ENCODE measurements around the gene PPP2R3A. TPM values are rescaled to one million over a fixed set of nuclear protein-coding genes. Genes with fewer than 3 reads are reported as not detected.
"Not testable (repeated sequence)": the region's sequence is repeated elsewhere in the genome, so short reads cannot be mapped to it uniquely, and the experiment has no call there.

The PPP2R3A gene
- total and polyA plus RNA-seq, 7 experiments from 2014 or later = 0.13 to 0.89 (median 0.40) TPM; not detected in 1

GRCh38 chr3:136075218-136075808 is 109.8 kb downstream of the PPP2R3A start:
- ChIA-PET CTCF (interaction anchor here (0.8 to 3.5 kb wide), 7 partner anchors 15 to 957 kb away, joined by 3 to 30 read pairs (median 4); partner anchors contain the start of gene STAG1), POLR2A (interaction anchor here (0.6 to 2.0 kb wide), 2 partner anchors 677 to 939 kb away, joined by 3 to 7 read pairs; partner anchors contain the start of gene STAG1)
- DNase-seq (peak; percentile 38 to 73 (median 65)), ATAC-seq (peak; percentile 88)
- H3K27me3 ChIP-seq (ENCODE audit: control insufficient read depth in 2 of 2, insufficient read depth in 2 of 2, low read length in 2 of 2) = no peaks in the 10 kb centered on the region
- intact Hi-C loops (cut with micrococcal nuclease) = loop anchor here (1.0 to 10.0 kb wide), 19 partner anchors 102 to 1979 kb away; partner anchors contain the start of genes NCK1 (in 2 of the 2), STAG1 (in 2 of the 2), MSL2 (in 1 of the 2) and PCCB (in 1 of the 2)
- H3K9me3 ChIP-seq (ENCODE audit: control insufficient read depth in 2 of 3, low read length in 3 of 3) = no peaks in the 10 kb centered on the region
- no peaks in the 10 kb centered on the region for H3K4me1 ChIP-seq (ENCODE audit: control insufficient read depth in 2 of 2, insufficient read depth in 2 of 2, low read length in 2 of 2)
- no peak overlapping the region for H3K27ac ChIP-seq (ENCODE audit: low read depth, low read length)
- Mint-ChIP-seq H3K4me1 (peaks cover 0 to 5% (median 4%) of the 10 kb centered on the region in 7 donors), H3K27me3 (peaks cover 0 to 6% (median 0%) of the 10 kb centered on the region in 5 donors), H3K27ac (peak overlapping the region in 1 of 9 donors; percentile 28), H3K36me3 (no peaks in the 10 kb centered on the region), H3K4me3 (no peak overlapping the region), H3K9me3 (no peaks in the 10 kb centered on the region)
- no peaks in the 10 kb centered on the region for H3K36me3 ChIP-seq (ENCODE audit: control insufficient read depth in 2 of 3, insufficient read depth in 3 of 3, low read length in 3 of 3)
- H3K4me3 ChIP-seq (ENCODE audit: low read length) = no peak overlapping the region

- no peak overlapping the region for H3K4me3 Mint-ChIP-seq
- peaks cover 0 to 6% (median 0%) of the 10 kb centered on the region in 5 donors for H3K27me3 Mint-ChIP-seq
- H3K27me3 ChIP-seq (ENCODE audit: control insufficient read depth in 2 of 2, insufficient read depth in 2 of 2, low read length in 2 of 2) = no peaks in the 10 kb centered on the region
- H3K36me3 ChIP-seq (ENCODE audit: control insufficient read depth in 2 of 3, insufficient read depth in 3 of 3, low read length in 3 of 3) = no peaks in the 10 kb centered on the region
- DNase-seq (no peak), ATAC-seq (no peak)
- CTCF ChIA-PET = interaction anchor here (0.9 to 3.5 kb wide), 7 partner anchors 15 to 938 kb away, joined by 3 to 30 read pairs (median 9); partner anchors contain the start of gene STAG1
- H3K9me3 ChIP-seq (ENCODE audit: control insufficient read depth in 2 of 3, low read length in 3 of 3) = no peaks in the 10 kb centered on the region
- intact Hi-C loops (cut with micrococcal nuclease) = loop anchor here (1.0 to 10.0 kb wide), 19 partner anchors 101 to 1979 kb away; partner anchors contain the start of genes NCK1 (in 2 of the 2), STAG1 (in 2 of the 2), MSL2 (in 1 of the 2) and PCCB (in 1 of the 2)
- POLR2A ChIA-PET = interaction anchor here (2.0 kb wide), 1 partner anchor 676 kb away, joined by 7 read pairs; the partner anchor contains the start of gene STAG1
- no peak overlapping the region for H3K4me3 ChIP-seq (ENCODE audit: low read length)
- H3K27ac ChIP-seq (ENCODE audit: low read depth, low read length) = no peak overlapping the region
- H3K36me3 Mint-ChIP-seq = no peaks in the 10 kb centered on the region
- no peaks in the 10 kb centered on the region for H3K4me1 ChIP-seq (ENCODE audit: control insufficient read depth in 2 of 2, insufficient read depth in 2 of 2, low read length in 2 of 2)
- H3K4me1 Mint-ChIP-seq = peaks cover 0 to 5% (median 4%) of the 10 kb centered on the region in 7 donors
- no peaks in the 10 kb centered on the region for H3K9me3 Mint-ChIP-seq
- H3K27ac Mint-ChIP-seq = no peak overlapping the region
Measured at GRCh38 chr3:136075811-136076210, 110.3 kb downstream of the PPP2R3A start.

GRCh38 chr3:136078421-136079364 is 113.2 kb downstream of the PPP2R3A start:
- POLR2A ChIA-PET = interaction anchor here (0.6 to 1.5 kb wide), 3 partner anchors 116 to 674 kb away, joined by 3 to 5 read pairs (median 4); partner anchors contain the start of gene STAG1
- Mint-ChIP-seq H3K9me3 (peaks cover 0 to 4% (median 0%) of the 10 kb centered on the region in 11 donors), H3K4me3 (no peak overlapping the region), H3K27me3 (peaks cover 0 to 6% (median 0%) of the 10 kb centered on the region in 5 donors), H3K27ac (no peak overlapping the region), H3K4me1 (peaks cover 0 to 4% (median 0%) of the 10 kb centered on the region in 7 donors), H3K36me3 (no peaks in the 10 kb centered on the region)
- Histone ChIP-seq H3K36me3 (ENCODE audit: control insufficient read depth in 2 of 3, insufficient read depth in 3 of 3, low read length in 3 of 3) (no peaks in the 10 kb centered on the region), H3K27ac (ENCODE audit: low read depth, low read length) (no peak overlapping the region), H3K4me3 (ENCODE audit: low read length) (no peak overlapping the region), H3K27me3 (ENCODE audit: control insufficient read depth in 2 of 2, insufficient read depth in 2 of 2, low read length in 2 of 2) (no peaks in the 10 kb centered on the region), H3K9me3 (ENCODE audit: control insufficient read depth in 2 of 3, low read length in 3 of 3) (no peaks in the 10 kb centered on the region), H3K4me1 (ENCODE audit: control insufficient read depth in 2 of 2, insufficient read depth in 2 of 2, low read length in 2 of 2) (no peaks in the 10 kb centered on the region)
- CTCF ChIA-PET = interaction anchor here (0.6 to 2.9 kb wide), 6 partner anchors 288 to 938 kb away, joined by 3 to 24 read pairs (median 5); no protein-coding TSS in a partner anchor
- ATAC-seq = no peak
- intact Hi-C loops (cut with micrococcal nuclease) = loop anchor here (1.0 to 10.0 kb wide), 14 partner anchors 99 to 1976 kb away; partner anchors contain the start of genes NCK1 (in 2 of the 2), PCCB (in 1 of the 2) and STAG1 (in 1 of the 2)
- DNase-seq = peak in 6 of 9 donors; percentile 9 to 49 (median 28)

DNA sequence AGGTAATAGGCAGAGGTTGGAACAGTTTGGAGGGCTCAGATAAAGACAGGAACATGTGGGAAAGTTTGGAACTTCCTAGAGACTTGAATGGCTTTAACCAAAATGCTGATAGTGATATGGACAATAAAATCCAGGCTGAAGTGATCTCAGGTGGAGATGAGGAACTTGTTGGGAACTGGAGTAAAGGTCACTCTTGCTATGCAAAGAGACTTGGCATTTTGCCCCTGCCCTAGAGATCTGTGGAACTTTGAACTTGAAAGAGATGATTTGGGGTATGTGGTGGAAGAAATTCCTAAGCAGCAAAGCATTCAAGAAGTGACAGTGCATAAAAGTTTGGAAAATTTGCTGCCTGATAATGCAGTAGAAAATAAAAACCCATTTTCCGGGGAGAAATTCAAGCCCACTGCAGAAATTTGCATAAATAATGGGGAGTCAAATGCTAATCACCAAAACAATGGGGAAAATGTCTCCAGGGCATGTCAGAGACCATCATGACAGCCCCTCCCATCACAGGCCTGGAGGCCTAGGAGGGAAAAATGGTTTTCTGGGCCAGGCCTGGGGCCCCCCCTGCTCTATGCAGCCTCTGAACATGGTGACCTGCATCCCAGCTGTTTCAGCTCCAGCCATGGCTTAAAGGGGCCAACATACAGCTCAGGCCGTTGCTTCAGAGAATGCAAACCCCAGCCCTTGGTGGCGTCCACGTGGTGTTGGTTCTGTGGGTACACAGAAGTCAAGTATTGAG is 118.3 kb downstream of the PPP2R3A start:
- H3K4me3 Mint-ChIP-seq; DNase-seq; H3K27ac ChIP-seq (ENCODE audit: low read depth, low read length); ATAC-seq; H3K4me1 ChIP-seq (ENCODE audit: control insufficient read depth in 2 of 2, insufficient read depth in 2 of 2, low read length in 2 of 2); H3K36me3 Mint-ChIP-seq; H3K36me3 ChIP-seq (ENCODE audit: control insufficient read depth in 2 of 3, insufficient read depth in 3 of 3, low read length in 3 of 3); H3K27ac Mint-ChIP-seq; H3K27me3 Mint-ChIP-seq; intact Hi-C loops (cut with micrococcal nuclease); H3K4me1 Mint-ChIP-seq; POLR2A ChIA-PET; H3K9me3 ChIP-seq (ENCODE audit: control insufficient read depth in 2 of 3, low read length in 3 of 3); H3K4me3 ChIP-seq (ENCODE audit: low read length); H3K27me3 ChIP-seq (ENCODE audit: control insufficient read depth in 2 of 2, insufficient read depth in 2 of 2, low read length in 2 of 2): not testable (repeated sequence)
- H3K9me3 Mint-ChIP-seq = peaks cover 0 to 17% (median 1%) of the 10 kb centered on the region in 11 donors
- CTCF ChIA-PET = interaction anchor here (0.6 kb wide), 1 partner anchor 168 kb away, joined by 3 read pairs; no protein-coding TSS in a partner anchor

DNA sequence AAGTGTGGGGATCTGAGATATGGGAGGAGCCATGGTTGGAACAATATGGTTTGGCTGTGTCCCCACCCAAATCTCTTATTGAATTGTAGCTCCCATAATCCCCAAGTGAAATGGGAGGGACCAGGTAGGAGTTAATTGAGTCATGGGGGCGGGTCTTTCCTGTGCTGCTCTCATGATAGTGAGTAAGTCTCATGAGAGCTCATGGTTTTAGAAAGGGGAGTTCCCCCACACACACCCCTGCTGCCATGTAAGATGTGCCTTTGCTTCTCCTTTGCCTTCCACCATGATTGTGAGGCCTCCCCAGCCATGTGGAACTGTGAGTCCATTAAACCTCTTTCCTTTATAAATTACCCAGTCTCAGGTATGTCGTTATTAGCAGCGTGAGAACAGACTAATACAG is 119.5 kb downstream of the PPP2R3A start:
- H3K9me3 ChIP-seq (ENCODE audit: control insufficient read depth in 2 of 3, low read length in 3 of 3); H3K27ac ChIP-seq (ENCODE audit: low read depth, low read length); POLR2A ChIA-PET; H3K36me3 Mint-ChIP-seq; H3K36me3 ChIP-seq (ENCODE audit: control insufficient read depth in 2 of 3, insufficient read depth in 3 of 3, low read length in 3 of 3); intact Hi-C loops (cut with micrococcal nuclease); H3K27me3 ChIP-seq (ENCODE audit: control insufficient read depth in 2 of 2, insufficient read depth in 2 of 2, low read length in 2 of 2); H3K4me1 Mint-ChIP-seq; H3K4me3 ChIP-seq (ENCODE audit: low read length); DNase-seq; CTCF ChIA-PET; H3K27me3 Mint-ChIP-seq; H3K27ac Mint-ChIP-seq; ATAC-seq; H3K4me1 ChIP-seq (ENCODE audit: control insufficient read depth in 2 of 2, insufficient read depth in 2 of 2, low read length in 2 of 2); H3K4me3 Mint-ChIP-seq: not testable (repeated sequence)
- peaks cover 0 to 17% (median 1%) of the 10 kb centered on the region in 11 donors for H3K9me3 Mint-ChIP-seq

DNA sequence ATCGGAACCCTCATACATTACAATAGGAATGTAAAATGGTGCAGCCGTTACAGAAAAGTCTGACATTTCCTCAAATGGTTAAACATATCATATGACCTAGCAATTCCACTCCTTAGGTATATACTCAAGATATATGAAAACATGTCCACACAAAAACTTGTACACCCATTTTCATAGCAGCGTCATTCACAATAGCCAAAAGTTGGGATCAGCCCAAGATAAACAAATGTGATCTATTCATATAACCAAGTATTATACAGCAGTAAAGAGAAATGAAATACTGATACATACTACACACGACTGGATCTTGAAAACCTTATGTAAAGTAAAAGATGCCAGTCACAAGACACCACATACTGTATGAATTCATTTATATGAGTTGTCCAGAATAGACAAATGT is 128.2 kb downstream of the PPP2R3A start:
- Histone ChIP-seq H3K9me3 (ENCODE audit: control insufficient read depth in 2 of 3, low read length in 3 of 3) (no peaks in the 10 kb centered on the region), H3K4me1 (ENCODE audit: control insufficient read depth in 2 of 2, insufficient read depth in 2 of 2, low read length in 2 of 2) (no peaks in the 10 kb centered on the region), H3K36me3 (ENCODE audit: control insufficient read depth in 2 of 3, insufficient read depth in 3 of 3, low read length in 3 of 3) (no peaks in the 10 kb centered on the region), H3K27me3 (ENCODE audit: control insufficient read depth in 2 of 2, insufficient read depth in 2 of 2, low read length in 2 of 2) (no peaks in the 10 kb centered on the region), H3K4me3 (ENCODE audit: low read length) (no peak overlapping the region), H3K27ac (ENCODE audit: low read depth, low read length) (no peak overlapping the region)
- intact Hi-C loops (cut with micrococcal nuclease) = no loop called here
- DNase-seq (no peak), ATAC-seq (no peak)
- Mint-ChIP-seq H3K4me1 (peaks cover 0 to 1% (median 0%) of the 10 kb centered on the region in 7 donors), H3K4me3 (no peak overlapping the region), H3K27me3 (peaks cover 5 to 9% (median 6%) of the 10 kb centered on the region in 5 donors), H3K9me3 (no peaks in the 10 kb centered on the region), H3K27ac (no peak overlapping the region), H3K36me3 (peaks cover 0 to 7% (median 0%) of the 10 kb centered on the region in 5 donors)
- ChIA-PET POLR2A (no interaction called here), CTCF (no interaction called here)

Measured in naive thymus-derived CD4-positive, alpha-beta T cell (primary cell).